Right ventricle myocardium inferior (tissue), 1 donor: Measurements from ENCODE around the gene ONECUT3. TPM values are rescaled to one million over a fixed set of nuclear protein-coding genes. Genes with fewer than 3 reads are reported as not detected.
A peak's percentile ranks its signal among the peaks of the same experiment; 100 is the strongest.

Experiments used
- ATAC-seq: fragments of 200-7000 bp; cut with Tn5 transposase; one replicate; pipeline ENCODE4 v1.9.1; 2020; ENCODE audit warnings: mild to moderate bottlenecking, moderate library complexity
- DNase-seq: peaks from one replicate; pipeline ENCODE4 v3.0.0; 2021; ENCODE audit errors: missing footprints
- intact Hi-C: fragments of 100-400 bp; cut with DNase I; formaldehyde crosslinking; loops from one replicate; pipeline ENCODE4 v1.11.0; 2022
- total RNA-seq: library from RNA; stranded (reverse); fragmentation: NEBNext Ultra II Directional; extraction: Animal tissue kit (Norgen Biotek cat#: 25700); gene quantifications from one replicate; pipeline ENCODE4 v1.2.1, GENCODE V29; 2021
- donor health status: DM: no; HTN: yes; CAD: no; lungs with severe emphysema.

ONECUT3 gene
- total RNA-seq, 1 donor from 2014 or later = not detected

- no peak for ATAC-seq
- intact Hi-C loops = no loop called here
- no peak for DNase-seq
These were observed 53.1 kb downstream of the ONECUT3 start for GRCh38 chr19:1806184-1807029.

- intact Hi-C loops = no loop called here
- DNase-seq (no peak), ATAC-seq (no peak)
These were observed 53.9 kb downstream of the ONECUT3 start for GRCh38 chr19:1807030-1807694.

- ATAC-seq (no peak), DNase-seq (no peak)
- intact Hi-C loops = no loop called here
These were observed 54.5 kb downstream of the ONECUT3 start for GRCh38 chr19:1807695-1808394.

- ATAC-seq = no peak
- intact Hi-C loops = no loop called here
These were observed 55.1 kb downstream of the ONECUT3 start for GRCh38 chr19:1808395-1808731.

GRCh38 chr19:1809678-1810077, 56.4 kb downstream of the ONECUT3 start:
- intact Hi-C loops = no loop called here
- ATAC-seq (no peak), DNase-seq (no peak)

More at GRCh38 chr19:1808395-1808731, 55.1 kb downstream of the ONECUT3 start:
- DNase-seq = no peak

GRCh38 chr19:1810439-1811160, 57.3 kb downstream of the ONECUT3 start:
- DNase-seq (no peak), ATAC-seq (no peak)
- intact Hi-C loops = no loop called here

- intact Hi-C loops = no loop called here
- ATAC-seq (no peak), DNase-seq (peak; percentile 82)
These were observed 58.2 kb downstream of the ONECUT3 start for GRCh38 chr19:1811472-1811894.

- no peak for DNase-seq
- ATAC-seq = peak; percentile 15
- intact Hi-C loops = no loop called here
These were observed 58.7 kb downstream of the ONECUT3 start, which contains the start of gene ATP8B3 for GRCh38 chr19:1811942-1812425. Gene ATP8B3, minus strand, starts transcription at chr19:1812276. Its CDS starts 540 bp downstream, at chr19:1811736.

GRCh38 chr19:1812426-1813191, 59.3 kb downstream of the ONECUT3 start:
- intact Hi-C loops = no loop called here
- peak; percentile 99 for DNase-seq
- peak; percentile 91 for ATAC-seq

- intact Hi-C loops = no loop called here
- ATAC-seq (no peak), DNase-seq (peak; percentile 45)
These were observed 60.2 kb downstream of the ONECUT3 start for GRCh38 chr19:1813192-1814182.

- intact Hi-C loops = no loop called here
- DNase-seq (peak; percentile 40), ATAC-seq (no peak)
These were observed 61.1 kb downstream of the ONECUT3 start for GRCh38 chr19:1814391-1814790.

GRCh38 chr19:1814833-1815604, 61.7 kb downstream of the ONECUT3 start:
- intact Hi-C loops = no loop called here

GRCh38 chr19:1815605-1816529, 62.6 kb downstream of the ONECUT3 start:
- DNase-seq (no peak), ATAC-seq (no peak)
- intact Hi-C loops = no loop called here

More at GRCh38 chr19:1814833-1815604, 61.7 kb downstream of the ONECUT3 start:
- DNase-seq (no peak), ATAC-seq (no peak)

- DNase-seq (no peak), ATAC-seq (no peak)
- intact Hi-C loops = no loop called here
These were observed 63.4 kb downstream of the ONECUT3 start for GRCh38 chr19:1816530-1817298.
